Thoracic aorta (tissue), 2 donors: ENCODE results near the gene ARL3. TPM values are rescaled to one million over a fixed set of nuclear protein-coding genes. Genes with fewer than 3 reads are reported as not detected.

Experiments
- ATAC-seq: fragments of 150-250 bp; one replicate; pipeline ENCODE4 v1.8.0; 2017; ENCODE audit warnings: low read depth; ENCODE audit not compliant: insufficient number of reproducible peaks, low FRiP score
- DNase-seq: peaks from one replicate; pipeline ENCODE4 v3.0.0-alpha.2; 2020; ENCODE audit warnings: low spot score
- H3K27ac ChIP-seq, 2 donors: fragments of 200-600 bp; sonication (generic); 1 replicate in 1 of 2; 2 replicates in 1 of 2; pipeline ENCODE4 v1.5.1; 2016; ENCODE audit warnings: mild to moderate bottlenecking in 2 of 2, moderate library complexity in 2 of 2
- H3K27me3 ChIP-seq: fragments of 200-600 bp; sonication (generic); replicated peaks from 2 replicates; pipeline ENCODE4 v1.6.0; 2016; ENCODE audit warnings: mild to moderate bottlenecking; ENCODE audit not compliant: insufficient read depth
- H3K36me3 ChIP-seq: fragments of 200-600 bp; sonication (generic); one replicate; pipeline ENCODE4 v1.5.1; 2016
- H3K4me1 ChIP-seq, 2 donors: fragments of 200-600 bp; sonication (generic); 1 replicate in 1 of 2; 2 replicates in 1 of 2; pipeline versions ENCODE4 v1.5.1 to v1.6.0; 2016; ENCODE audit warnings: low read depth in 2 of 2, mild to moderate bottlenecking in 1 of 2; ENCODE audit not compliant: control insufficient read depth in 1 of 2
- H3K4me3 ChIP-seq: fragments of 200-600 bp; sonication (generic); 2 replicates; pipeline ENCODE4 v1.5.1; 2016; ENCODE audit warnings: mild to moderate bottlenecking
- H3K9me3 ChIP-seq: fragments of 200-600 bp; sonication (generic); 2 replicates; pipeline ENCODE4 v1.5.1; 2016
- total RNA-seq, 2 donors: library from RNA; depleted of rRNA; stranded (reverse); fragments of >200 nt; gene quantifications; one replicate each; pipeline versions ENCODE4 v1.1.0 to v1.2.3, GENCODE V29; 2016
- TF ChIP-seq, protein P1 (sequence below): fragments of 200-600 bp; sonication (generic); IDR thresholded peaks from one replicate; pipeline ENCODE4 v1.5.1; 2019; ENCODE audit warnings: antibody characterized with exemption

ARL3 gene
- total RNA-seq, 2 donors from 2014 or later: 5.1 to 8.8 TPM

DNA sequence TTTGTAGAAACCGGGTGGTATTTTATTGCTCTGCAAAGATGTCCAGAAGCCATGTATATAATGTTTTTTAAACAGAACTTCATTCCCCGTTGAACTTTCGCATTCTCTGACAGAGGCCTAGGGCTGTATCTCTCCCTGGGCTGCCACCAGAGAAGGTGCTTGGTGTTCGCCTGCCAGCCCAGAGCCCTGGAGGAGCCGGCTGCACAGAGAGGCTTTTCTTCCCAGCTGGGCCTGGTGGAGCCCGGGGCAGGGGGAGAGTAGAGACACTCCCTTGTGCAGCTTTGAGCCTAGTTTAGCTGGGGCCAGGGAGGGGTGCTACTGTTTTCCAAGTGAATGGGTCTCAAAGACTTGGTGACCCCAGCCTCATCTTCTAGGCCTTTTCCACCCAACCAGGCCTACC, 83.5 kb downstream of the ARL3 start:
- no peak for ATAC-seq
- Histone ChIP-seq H3K36me3 (peaks cover 4% of the 10 kb centered on the region), H3K27me3 (no peaks in the 10 kb centered on the region), H3K4me1 (peaks cover 59 to 87% of the 10 kb centered on the region in 2 donors), H3K4me3 (no peak overlapping the region), H3K9me3 (no peaks in the 10 kb centered on the region), H3K27ac (peak overlapping the region in 1 of 2 donors; percentile 86)
- TF ChIP-seq, protein P1, sequence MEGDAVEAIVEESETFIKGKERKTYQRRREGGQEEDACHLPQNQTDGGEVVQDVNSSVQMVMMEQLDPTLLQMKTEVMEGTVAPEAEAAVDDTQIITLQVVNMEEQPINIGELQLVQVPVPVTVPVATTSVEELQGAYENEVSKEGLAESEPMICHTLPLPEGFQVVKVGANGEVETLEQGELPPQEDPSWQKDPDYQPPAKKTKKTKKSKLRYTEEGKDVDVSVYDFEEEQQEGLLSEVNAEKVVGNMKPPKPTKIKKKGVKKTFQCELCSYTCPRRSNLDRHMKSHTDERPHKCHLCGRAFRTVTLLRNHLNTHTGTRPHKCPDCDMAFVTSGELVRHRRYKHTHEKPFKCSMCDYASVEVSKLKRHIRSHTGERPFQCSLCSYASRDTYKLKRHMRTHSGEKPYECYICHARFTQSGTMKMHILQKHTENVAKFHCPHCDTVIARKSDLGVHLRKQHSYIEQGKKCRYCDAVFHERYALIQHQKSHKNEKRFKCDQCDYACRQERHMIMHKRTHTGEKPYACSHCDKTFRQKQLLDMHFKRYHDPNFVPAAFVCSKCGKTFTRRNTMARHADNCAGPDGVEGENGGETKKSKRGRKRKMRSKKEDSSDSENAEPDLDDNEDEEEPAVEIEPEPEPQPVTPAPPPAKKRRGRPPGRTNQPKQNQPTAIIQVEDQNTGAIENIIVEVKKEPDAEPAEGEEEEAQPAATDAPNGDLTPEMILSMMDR: no peak
- DNase-seq: no peak

DNA sequence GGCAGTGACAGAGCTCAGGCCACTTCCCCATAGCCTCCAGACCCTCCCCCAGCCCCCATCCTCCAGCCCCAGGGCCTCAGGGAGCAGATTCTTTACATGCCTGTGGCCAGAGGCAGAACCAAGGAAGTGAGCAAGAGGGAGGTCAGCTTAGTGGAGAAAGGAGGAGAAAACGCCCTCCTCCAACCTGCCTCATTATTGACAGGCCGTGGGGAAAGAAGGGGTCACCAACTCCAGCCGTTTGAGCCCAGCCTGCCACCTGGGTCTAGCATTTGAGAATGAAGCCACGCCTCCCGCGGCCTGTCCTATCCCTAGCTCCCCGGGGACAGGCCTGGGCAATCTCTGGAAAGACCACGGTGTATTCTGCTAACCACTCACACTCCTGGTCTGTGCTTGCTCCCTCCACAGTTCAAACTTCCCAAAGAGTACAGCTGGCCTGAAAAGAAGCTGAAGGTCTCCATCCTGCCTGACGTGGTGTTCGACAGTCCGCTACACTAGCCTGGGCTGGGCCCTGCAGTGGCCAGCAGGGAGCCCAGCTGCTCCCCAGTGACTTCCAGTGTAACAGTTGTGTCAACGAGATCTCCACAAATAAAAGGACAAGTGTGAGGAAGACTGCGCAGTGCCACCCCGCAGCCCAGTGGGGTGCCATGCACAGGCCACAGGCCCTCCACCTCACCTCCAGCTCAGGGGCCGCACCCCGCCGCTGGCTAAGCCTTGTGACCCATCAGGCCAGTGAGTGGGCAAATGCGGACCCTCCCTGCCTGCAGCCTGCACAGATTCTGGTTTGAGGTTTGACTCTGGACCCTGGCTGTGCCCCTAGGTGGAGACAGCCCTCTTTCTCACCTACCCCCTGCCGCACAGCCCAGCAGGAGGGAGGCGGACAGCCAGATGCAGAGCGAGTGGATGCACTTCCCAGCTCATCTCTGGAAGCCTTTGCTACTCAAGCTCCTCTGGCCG, 84.3 kb downstream of the ARL3 start:
- DNase-seq: no peak
- TF ChIP-seq, protein P1: no peak
- no peaks in the 10 kb centered on the region for H3K27me3 ChIP-seq
- peaks cover 4% of the 10 kb centered on the region for H3K36me3 ChIP-seq
- no peaks in the 10 kb centered on the region for H3K9me3 ChIP-seq
- no peak overlapping the region for H3K4me3 ChIP-seq
- no peak for ATAC-seq
- H3K4me1 ChIP-seq: peaks cover 66 to 87% of the 10 kb centered on the region in 2 donors
- H3K27ac ChIP-seq: peak overlapping the region; percentile 92 to 98

DNA sequence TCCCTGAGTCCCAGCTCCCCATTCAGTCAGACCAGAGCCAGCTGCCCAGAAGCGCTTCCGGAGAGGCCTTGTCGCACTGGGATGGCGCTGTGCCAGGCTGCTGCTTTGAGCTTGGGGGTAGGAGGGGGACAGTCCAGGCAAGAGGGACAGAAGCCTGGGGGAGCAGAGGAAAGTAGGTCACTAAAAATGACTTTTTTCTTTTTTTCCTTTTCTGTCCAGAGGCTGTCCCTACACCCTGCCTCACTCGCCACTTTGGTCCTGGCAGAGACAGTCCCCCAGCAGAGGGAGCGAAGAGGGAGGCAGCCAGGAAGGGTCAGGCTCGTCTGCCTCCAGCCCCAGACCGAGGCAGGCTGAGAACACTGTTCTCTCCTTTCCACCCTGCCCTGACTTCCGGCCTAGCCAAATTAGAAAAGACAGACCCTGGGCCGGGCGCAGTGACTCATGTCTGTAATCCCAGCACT, 85.7 kb downstream of the ARL3 start:
- TF ChIP-seq, protein P1: peak; percentile 10
- Histone ChIP-seq H3K4me3 (no peak overlapping the region), H3K9me3 (no peaks in the 10 kb centered on the region), H3K27ac (peak overlapping the region; percentile 92 to 98), H3K27me3 (no peaks in the 10 kb centered on the region), H3K4me1 (peaks cover 65 to 87% of the 10 kb centered on the region in 2 donors), H3K36me3 (peaks cover 4% of the 10 kb centered on the region)
- ATAC-seq (no peak), DNase-seq (no peak)

DNA sequence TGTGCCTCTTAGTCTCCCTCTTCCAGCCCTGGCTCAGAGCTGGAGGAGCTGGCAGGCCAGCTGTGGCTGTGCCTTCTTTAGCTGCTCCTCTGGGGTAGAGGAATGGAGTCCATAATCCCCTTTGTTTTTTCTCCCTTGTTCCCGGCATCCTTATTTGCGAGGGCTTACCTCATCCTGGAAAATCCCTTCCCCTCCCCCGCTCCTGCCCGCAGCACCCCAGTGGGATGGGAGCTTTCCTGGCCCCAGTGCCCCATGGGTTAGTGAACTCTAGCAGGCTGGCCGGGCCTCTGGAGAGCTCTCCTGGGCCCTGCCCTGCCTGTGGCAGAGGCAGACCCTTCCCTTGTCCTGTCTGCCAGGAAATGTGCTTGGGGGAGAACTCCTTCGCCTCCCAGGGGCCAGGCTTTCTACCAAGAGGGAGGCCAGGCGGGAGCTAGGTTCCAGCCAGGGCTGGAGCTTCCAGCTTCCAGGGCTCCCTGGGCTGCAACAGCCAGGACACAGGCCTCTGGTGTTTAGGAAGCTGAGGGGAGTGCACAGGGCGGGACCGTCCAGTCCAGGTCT, 86.4 kb downstream of the ARL3 start:
- TF ChIP-seq, protein P1: no peak
- H3K36me3 ChIP-seq: peaks cover 4% of the 10 kb centered on the region
- peak overlapping the region; percentile 30 for H3K4me3 ChIP-seq
- H3K9me3 ChIP-seq: no peaks in the 10 kb centered on the region
- H3K27ac ChIP-seq: peak overlapping the region; percentile 92 to 98
- H3K4me1 ChIP-seq: peaks cover 58 to 87% of the 10 kb centered on the region in 2 donors
- no peak for DNase-seq
- peak; percentile 58 for ATAC-seq
- no peaks in the 10 kb centered on the region for H3K27me3 ChIP-seq

DNA sequence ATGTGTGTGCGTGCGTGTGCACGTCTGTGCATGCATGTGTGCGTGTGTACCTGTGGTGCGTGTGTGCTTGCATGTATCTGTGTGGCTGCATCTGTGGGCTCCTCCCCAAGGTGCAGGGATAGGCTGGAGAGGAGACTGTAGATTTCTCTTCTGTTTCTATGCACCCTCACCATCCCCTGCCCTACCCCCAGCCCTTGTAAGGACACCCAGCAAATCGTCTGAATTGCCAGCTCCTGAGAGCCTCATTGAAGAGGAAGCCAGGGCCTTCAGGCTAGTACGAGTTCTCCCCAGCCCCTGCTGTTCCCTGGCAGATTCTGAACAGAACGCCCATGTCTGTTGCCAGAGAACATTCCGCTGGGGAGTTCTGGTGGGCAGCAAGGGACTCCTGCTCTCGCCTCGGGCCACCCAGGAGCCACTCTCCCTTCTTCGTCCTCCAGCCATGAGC, 86.9 kb downstream of the ARL3 start:
- Histone ChIP-seq H3K4me3 (peak overlapping the region; percentile 30), H3K9me3 (no peaks in the 10 kb centered on the region), H3K4me1 (peaks cover 53 to 87% of the 10 kb centered on the region in 2 donors), H3K27me3 (no peaks in the 10 kb centered on the region), H3K36me3 (peaks cover 4% of the 10 kb centered on the region), H3K27ac (peak overlapping the region; percentile 92 to 98)
- TF ChIP-seq, protein P1: no peak
- no peak for DNase-seq
- ATAC-seq: no peak
